NCI-H2196 (cell line): Measurements from ENCODE around the gene MMP26.
"Not testable (repeated sequence)": the region's sequence is repeated elsewhere in the genome, so short reads cannot be mapped to it uniquely, and the experiment has no call there.

Source experiments
- DNase-seq: peaks from one replicate; lab custom pipeline; 2025; ENCODE audit not compliant: unreplicated experiment; lab: John Stamatoyannopoulos, UW

The MMP26 gene

GRCh38 chr11:4722616-4723534, 18.3 kb downstream of the MMP26 start:
- not testable (repeated sequence) for DNase-seq

GRCh38 chr11:4727171-4727570, 22.6 kb downstream of the MMP26 start:
- no peak for DNase-seq

- DNase-seq: no peak
Measured at GRCh38 chr11:4740735-4741134, 36.2 kb downstream of the MMP26 start.

GRCh38 chr11:4748438-4748837, 43.9 kb downstream of the MMP26 start:
- no peak for DNase-seq

- DNase-seq: no peak
Measured at GRCh38 chr11:4751201-4751600, 46.6 kb downstream of the MMP26 start.
